Measurements from ENCODE around the gene ABCA10.

The ABCA10 gene

GRCh38 chr17:69111794-69112193, 116.8 kb downstream of the ABCA10 start:
- Histone ChIP-seq H3K4me3 (no peak overlapping the region), H3K36me3 (peaks cover 0 to 10% (median 0%) of the 10 kb centered on the region in 11 experiments; a peak in 3 of 22 replicates), H3K9ac (no peak overlapping the region), H3K4me1 (peaks cover 0 to 47% (median 8%) of the 10 kb centered on the region in 10 experiments; a peak in 13 of 20 replicates), H3K4me2 (peak overlapping the region in 2 of 11 experiments; percentile 7 to 53; a peak in 1 of 22 replicates), H3K9me3 (replicated peaks in 1 of 11) (peaks cover 0 to 14% (median 0%) of the 10 kb centered on the region in 11 experiments; a peak in 4 of 22 replicates), H3K27me3 (no peaks in the 10 kb centered on the region), H3K27ac (no peak overlapping the region; a peak in 1 of 22 replicates), H4K20me1 (no peaks in the 10 kb centered on the region)
- TF ChIP-seq Cebpa-rat (IDR thresholded peaks at IDR 0.05), result no peak

DNA sequence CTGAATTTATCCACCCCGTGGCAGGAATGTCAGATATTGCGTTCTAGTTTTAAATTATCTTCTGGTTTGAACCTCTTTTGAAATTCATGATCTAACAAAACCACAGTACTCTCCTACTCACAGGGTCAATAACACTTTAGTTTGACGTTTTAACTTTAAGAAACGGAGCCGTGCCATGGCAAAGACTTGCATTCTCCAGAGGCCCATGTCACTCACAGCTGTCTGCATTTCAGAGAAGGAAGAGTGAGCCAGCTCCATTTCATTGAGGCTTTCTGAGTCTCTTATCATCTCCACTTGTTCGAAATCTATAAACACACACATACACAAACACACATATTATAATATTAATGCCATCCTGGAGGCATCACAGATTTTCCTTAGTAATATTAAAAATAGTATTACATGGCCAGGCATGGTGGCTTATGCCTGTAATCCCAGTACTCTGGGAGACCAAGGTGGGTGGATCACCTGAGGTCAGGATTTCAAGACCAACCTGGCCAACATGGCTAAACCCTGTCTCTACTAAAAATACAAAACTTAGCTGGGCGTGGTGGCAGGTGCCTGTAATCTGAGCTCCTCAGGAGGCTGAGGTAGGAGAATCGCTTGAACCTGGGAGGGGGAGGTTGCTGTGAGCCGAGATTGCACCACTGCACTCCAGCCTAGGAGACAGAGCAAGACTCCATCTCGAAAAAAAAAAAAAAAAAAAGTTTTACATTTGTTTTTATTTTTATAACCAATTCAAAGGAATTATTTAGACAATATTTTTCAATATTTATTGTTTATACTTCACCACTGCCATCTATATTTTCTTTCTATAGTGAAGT, 122.5 kb downstream of the ABCA10 start:
- Histone ChIP-seq H4K20me1 (no peaks in the 10 kb centered on the region), H3K9me3 (replicated peaks in 1 of 11) (no peaks in the 10 kb centered on the region; a peak in 2 of 22 replicates), H3K4me2 (no peak overlapping the region), H3K9ac (no peak overlapping the region), H3K27ac (no peak overlapping the region), H3K27me3 (no peaks in the 10 kb centered on the region), H3K4me1 (no peaks in the 10 kb centered on the region; a peak in 1 of 20 replicates), H3K4me3 (no peak overlapping the region), H3K36me3 (peaks cover 0 to under 1% (median 0%) of the 10 kb centered on the region in 11 experiments; a peak in 1 of 22 replicates)
- TF ChIP-seq Cebpa-rat (IDR thresholded peaks at IDR 0.05), result no peak

GRCh38 chr17:69103557-69104233, 124.9 kb downstream of the ABCA10 start:
- no peaks in the 10 kb centered on the region for H4K20me1 ChIP-seq
- H3K27ac ChIP-seq, result no peak overlapping the region
- no peaks in the 10 kb centered on the region for H3K27me3 ChIP-seq
- H3K4me3 ChIP-seq, result no peak overlapping the region
- H3K9ac ChIP-seq, result no peak overlapping the region
- H3K9me3 ChIP-seq (replicated peaks in 1 of 11), result no peaks in the 10 kb centered on the region
- H3K4me1 ChIP-seq, result peaks cover 0 to 21% (median 0%) of the 10 kb centered on the region in 10 experiments; a peak in 5 of 20 replicates
- H3K36me3 ChIP-seq, result no peaks in the 10 kb centered on the region
- H3K4me2 ChIP-seq, result no peak overlapping the region
- no peak for TF ChIP-seq Cebpa-rat (IDR thresholded peaks at IDR 0.05)

DNA sequence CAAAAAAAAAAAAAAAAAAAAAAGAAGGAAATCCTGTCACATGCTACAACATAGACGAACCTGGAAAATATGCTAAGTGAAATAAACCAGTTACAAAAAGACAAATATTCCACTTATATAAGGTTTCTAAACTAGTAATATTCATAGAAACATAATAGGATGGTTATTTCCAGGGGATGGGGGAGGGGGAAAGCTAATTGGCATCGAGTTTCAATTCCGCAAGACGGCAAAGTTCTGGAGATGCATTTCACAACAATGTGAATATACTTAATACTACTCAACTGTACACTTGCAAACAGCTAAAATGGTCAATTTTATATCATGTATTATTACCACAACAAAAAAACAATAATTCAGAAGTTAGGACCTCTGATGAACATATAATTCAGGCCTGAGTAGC, 130.0 kb downstream of the ABCA10 start:
- no peak overlapping the region for H3K4me3 ChIP-seq
- TF ChIP-seq Cebpa-rat (IDR thresholded peaks at IDR 0.05), result no peak
- H3K4me1 ChIP-seq, result peaks cover 0 to 71% (median 7%) of the 10 kb centered on the region in 10 experiments; a peak in 12 of 20 replicates
- no peaks in the 10 kb centered on the region for H3K27me3 ChIP-seq
- H3K9ac ChIP-seq, result no peak overlapping the region
- no peaks in the 10 kb centered on the region for H3K36me3 ChIP-seq
- peak overlapping the region in 2 of 11 experiments; percentile 36 to 42; a peak in 1 of 22 replicates for H3K4me2 ChIP-seq
- H3K27ac ChIP-seq, result no peak overlapping the region; a peak in 1 of 22 replicates
- no peaks in the 10 kb centered on the region for H4K20me1 ChIP-seq
- no peaks in the 10 kb centered on the region for H3K9me3 ChIP-seq (replicated peaks in 1 of 11)
